Eye (tissue), 1 donor: ENCODE measurements around the gene PRKAR1B.
"Not testable (repeated sequence)": the region's sequence is repeated elsewhere in the genome, so short reads cannot be mapped to it uniquely, and the experiment has no call there.

Experiments
- DNase-seq: peaks from one replicate; pipeline ENCODE4 v3.0.0-alpha.2; 2015

The PRKAR1B gene

GRCh38 chr7:618539-619367, 108.3 kb downstream of the PRKAR1B start:
- no peak for DNase-seq

GRCh38 chr7:617614-618538, 109.2 kb downstream of the PRKAR1B start:
- no peak for DNase-seq

GRCh38 chr7:613442-614140, 113.5 kb downstream of the PRKAR1B start:
- DNase-seq: no peak

- not testable (repeated sequence) for DNase-seq
These were observed 115.2 kb downstream of the PRKAR1B start for GRCh38 chr7:611837-612236.

- no peak for DNase-seq
These were observed 115.7 kb downstream of the PRKAR1B start for GRCh38 chr7:611281-611810.

- DNase-seq: no peak
These were observed 116.4 kb downstream of the PRKAR1B start for GRCh38 chr7:610531-611280.

GRCh38 chr7:610141-610530, 116.9 kb downstream of the PRKAR1B start:
- DNase-seq: no peak

GRCh38 chr7:609365-609764, 117.7 kb downstream of the PRKAR1B start:
- DNase-seq: no peak

GRCh38 chr7:608954-609353, 118.1 kb downstream of the PRKAR1B start:
- DNase-seq: no peak

- no peak for DNase-seq
These were observed 118.7 kb downstream of the PRKAR1B start for GRCh38 chr7:608361-608760.

- DNase-seq: no peak
These were observed 119.1 kb downstream of the PRKAR1B start for GRCh38 chr7:607938-608337.

- no peak for DNase-seq
These were observed 121.2 kb downstream of the PRKAR1B start for GRCh38 chr7:605661-606450.

- no peak for DNase-seq
These were observed 122.1 kb downstream of the PRKAR1B start for GRCh38 chr7:604884-605531.

GRCh38 chr7:604001-604883, 122.8 kb downstream of the PRKAR1B start:
- DNase-seq: no peak

- no peak for DNase-seq
These were observed 123.7 kb downstream of the PRKAR1B start for GRCh38 chr7:603152-603951.

- DNase-seq: no peak
These were observed 124.5 kb downstream of the PRKAR1B start for GRCh38 chr7:602341-603141.

- DNase-seq: no peak
These were observed 125.3 kb downstream of the PRKAR1B start for GRCh38 chr7:601595-602340.
